Liver (tissue), 9 donors: ENCODE data around the gene COL19A1. TPM values are rescaled to one million over a fixed set of nuclear protein-coding genes. Genes with fewer than 3 reads are reported as not detected.

Experiments
- DNase-seq: peaks from one replicate; pipeline ENCODE4 v3.0.0-alpha.2; 2017; ENCODE audit warnings: low spot score
- H3K27ac ChIP-seq, 2 donors: one replicate each; pipeline ENCODE4 v1.7.0; 2013; ENCODE audit warnings: inconsistent platforms in 2 of 2, low read length in 2 of 2, control low read depth in 1 of 2, low read depth in 1 of 2, mild to moderate bottlenecking in 1 of 2
- H3K27me3 ChIP-seq, 4 donors: one replicate each; pipeline versions ENCODE4 v1.6.1 to v1.7.0; 2013; ENCODE audit warnings: low read length in 3 of 4, inconsistent platforms in 1 of 4, mild to moderate bottlenecking in 1 of 4, moderate library complexity in 1 of 4; ENCODE audit not compliant: control insufficient read depth in 4 of 4, insufficient read depth in 4 of 4
- H3K36me3 ChIP-seq, 4 donors: one replicate each; pipeline versions ENCODE4 v1.6.1 to v1.7.0; 2013; ENCODE audit warnings: low read length in 3 of 4, mild to moderate bottlenecking in 3 of 4, low read depth in 1 of 4, moderate library complexity in 1 of 4; ENCODE audit not compliant: control insufficient read depth in 4 of 4, insufficient read depth in 3 of 4
- H3K4me1 ChIP-seq, 4 donors: one replicate each; pipeline versions ENCODE4 v1.6.1 to v1.7.0; 2013; ENCODE audit warnings: low read length in 3 of 4, mild to moderate bottlenecking in 3 of 4, moderate library complexity in 1 of 4; ENCODE audit not compliant: control insufficient read depth in 4 of 4, insufficient read depth in 4 of 4
- H3K4me3 ChIP-seq, 3 donors: one replicate each; pipeline versions ENCODE4 v1.6.1 to v1.7.0; 2013; ENCODE audit warnings: low read length in 3 of 3, control low read depth in 1 of 3, low read depth in 1 of 3, mild to moderate bottlenecking in 1 of 3
- H3K9ac ChIP-seq, 2 donors: one replicate each; pipeline ENCODE4 v1.7.0; 2013; ENCODE audit warnings: low read length in 2 of 2, mild to moderate bottlenecking in 2 of 2, moderate library complexity in 2 of 2, control low read depth in 1 of 2, low read depth in 1 of 2
- H3K9me3 ChIP-seq, 4 donors: one replicate each; pipeline versions ENCODE4 v1.6.1 to v1.7.0; 2013; ENCODE audit warnings: low read length in 3 of 4; ENCODE audit not compliant: control insufficient read depth in 4 of 4
- ATF3 ChIP-seq: IDR thresholded peaks from 2 replicates; pipeline ENCODE4 v1.6.1; 2016; ENCODE audit warnings: antibody characterized with exemption
- CTCF ChIP-seq: fragments of 150-350 bp; IDR thresholded peaks from 2 replicates; pipeline ENCODE4 v1.5.1; 2017; ENCODE audit warnings: improper control_type of control experiment, low read depth, low read length; ENCODE audit not compliant: missing input control
- EGR1 ChIP-seq, 2 donors: IDR thresholded peaks; 2 replicates each; pipeline ENCODE4 v1.6.1; 2016 to 2018; ENCODE audit warnings: antibody characterized with exemption in 2 of 2, low read depth in 2 of 2
- FOXA1 ChIP-seq: IDR thresholded peaks from 2 replicates; pipeline ENCODE4 v1.6.1; 2016; ENCODE audit warnings: antibody characterized with exemption
- FOXA2 ChIP-seq: IDR thresholded peaks from 2 replicates; pipeline ENCODE4 v1.6.1; 2016; ENCODE audit warnings: antibody characterized with exemption
- GABPA ChIP-seq, 2 donors: IDR thresholded peaks in 1 of 2; conservative IDR thresholded peaks in 1 of 2; 2 replicates each; pipeline ENCODE4 v1.6.1; 2016; ENCODE audit warnings: antibody characterized with exemption in 2 of 2, mild to moderate bottlenecking in 1 of 2, moderate library complexity in 1 of 2
- HNF4A ChIP-seq, 2 donors: conservative IDR thresholded peaks; 2 replicates each; pipeline ENCODE4 v1.6.1; 2016; ENCODE audit warnings: antibody characterized with exemption in 2 of 2, mild to moderate bottlenecking in 2 of 2
- HNF4G ChIP-seq: IDR thresholded peaks from 2 replicates; pipeline ENCODE4 v1.6.1; 2016; ENCODE audit warnings: antibody characterized with exemption
- JUND ChIP-seq, 2 donors: IDR thresholded peaks; 2 replicates each; pipeline ENCODE4 v1.6.1; 2016; ENCODE audit warnings: antibody characterized with exemption in 2 of 2
- MAX ChIP-seq: IDR thresholded peaks from 2 replicates; pipeline ENCODE4 v1.6.1; 2016; ENCODE audit warnings: antibody characterized with exemption
- NR2F2 ChIP-seq: IDR thresholded peaks from 2 replicates; pipeline ENCODE4 v1.6.1; 2016; ENCODE audit warnings: antibody characterized with exemption
- RAD21 ChIP-seq, 2 donors: IDR thresholded peaks; 2 replicates each; pipeline ENCODE4 v1.6.1; 2016; ENCODE audit warnings: antibody characterized with exemption in 2 of 2, mild to moderate bottlenecking in 2 of 2
- REST ChIP-seq: IDR thresholded peaks from 2 replicates; pipeline ENCODE4 v1.6.1; 2016; ENCODE audit warnings: antibody characterized with exemption, mild to moderate bottlenecking
- RXRA ChIP-seq, 2 donors: IDR thresholded peaks; 2 replicates each; pipeline ENCODE4 v1.6.1; 2017 to 2018; ENCODE audit warnings: antibody characterized with exemption in 2 of 2, mild to moderate bottlenecking in 1 of 2
- SP1 ChIP-seq: IDR thresholded peaks from 2 replicates; pipeline ENCODE4 v1.6.1; 2018; ENCODE audit warnings: antibody characterized with exemption, mild to moderate bottlenecking
- TAF1 ChIP-seq: conservative IDR thresholded peaks from 2 replicates; pipeline ENCODE4 v1.6.1; 2016; ENCODE audit warnings: antibody characterized with exemption, mild to moderate bottlenecking
- YY1 ChIP-seq: IDR thresholded peaks from 2 replicates; pipeline ENCODE4 v1.6.1; 2016; ENCODE audit warnings: antibody characterized with exemption, mild to moderate bottlenecking
- ZBTB33 ChIP-seq: IDR thresholded peaks from 2 replicates; pipeline ENCODE4 v1.6.1; 2016; ENCODE audit warnings: antibody characterized with exemption
- WGBS: extraction: QIAGEN DNeasy Blood & Tissue Kit; methylation state at CpG from one replicate; pipeline ENCODE4 v1.1.7; 2013; 5-methylcytosine and 5-hydroxymethylcytosine counted together
- polyA plus RNA-seq, 2 donors: library from polyadenylated mRNA; stranded (reverse) in 1 of 2; unstranded in 1 of 2; fragments of 200-250 nt in 1 of 2; fragments of >200 nt in 1 of 2; fragmentation: Nextera tagmentation in 1 of 2; extraction: Ambion mirVana in 1 of 2; gene quantifications; one replicate each; pipeline versions ENCODE4 v1.2.1 to v1.2.3, GENCODE V29; 2013 to 2015
- total RNA-seq, 2 donors: library from RNA; depleted of rRNA; stranded (reverse); fragments of >200 nt; gene quantifications; one replicate each; pipeline ENCODE4 v1.2.3, GENCODE V29; 2014
- donor health status: healthy.
- donor health status: healthy.
- donor health status: healthy.
- donor health status: healthy.
- donor health status: healthy.

The COL19A1 gene
- total and polyA plus RNA-seq, 4 donors = 0.25 to 0.51 TPM; not detected in 2

- 68% methylated on average over 2 of the region's 2 CpGs for WGBS
- DNase-seq = no peak
- no peaks in the 10 kb centered on the region for H3K9me3 ChIP-seq
Measured at GRCh38 chr6:70145178-70145577, 278.8 kb downstream of the COL19A1 start.

More at GRCh38 chr6:70145178-70145577, 278.8 kb downstream of the COL19A1 start:
- Histone ChIP-seq H3K9ac (no peak overlapping the region), H3K4me3 (no peak overlapping the region), H3K4me1 (no peaks in the 10 kb centered on the region), H3K27me3 (peaks cover 0 to 3% (median under 1%) of the 10 kb centered on the region in 4 donors), H3K36me3 (no peaks in the 10 kb centered on the region), H3K27ac (no peak overlapping the region)
- TF ChIP-seq RXRA (IDR thresholded peaks at IDR 0.05) (no peak), ATF3 (no peak), NR2F2 (no peak), HNF4G (no peak), YY1 (no peak), HNF4A (conservative IDR thresholded peaks at IDR 0.05) (no peak), CTCF (no peak), JUND (IDR thresholded peaks at IDR 0.05) (no peak), ZBTB33 (no peak), MAX (no peak), REST (no peak), SP1 (no peak), FOXA1 (no peak), RAD21 (IDR thresholded peaks at IDR 0.05) (no peak), GABPA (IDR thresholded peaks at IDR 0.05 in 1 of 2, conservative IDR thresholded peaks at IDR 0.05 in 1 of 2) (no peak), TAF1 (no peak), FOXA2 (no peak), EGR1 (IDR thresholded peaks at IDR 0.05; ENCODE audit: low read depth in 2 of 2) (no peak)
